GM13977 (cell line): ENCODE results near the gene UNC5B.
"Not testable (repeated sequence)": the region's sequence is repeated elsewhere in the genome, so short reads cannot be mapped to it uniquely, and the experiment has no call there.

Source experiments
- DNase-seq: peaks from one replicate; pipeline ENCODE4 v3.0.0; 2012; ENCODE audit warnings: low spot score
- CTCF ChIP-seq: IDR thresholded peaks from 2 replicates; pipeline ENCODE4 v1.5.1; 2012; ENCODE audit warnings: mild to moderate bottlenecking, control low read depth; ENCODE audit not compliant: insufficient read depth; ENCODE audit errors: extremely low read depth, missing control alignments
- in situ Hi-C: fragments of 300-500 bp; cut with MboI; formaldehyde crosslinking; loops from one replicate; pipeline ENCODE4 v1.12.0; 2022; ENCODE audit warnings: low sequenced_read_pairs, low pct_unique_long_range_greater_than_20kb, mixed read lengths, inconsistent platforms; ENCODE audit not compliant: unreplicated experiment

Gene UNC5B

GRCh38 chr10:71268758-71269157 lies 56.4 kb downstream of the UNC5B start:
- TF ChIP-seq CTCF = no peak
- in situ Hi-C loops = no loop called here
- DNase-seq = no peak

- no peak for TF ChIP-seq CTCF
- DNase-seq = no peak
- in situ Hi-C loops = no loop called here
Measured at GRCh38 chr10:71269301-71270288, 57.2 kb downstream of the UNC5B start.

- DNase-seq = peak; percentile 84
- in situ Hi-C loops = no loop called here
- TF ChIP-seq CTCF = peak; percentile 75
Measured at GRCh38 chr10:71270301-71271220, 58.2 kb downstream of the UNC5B start.

GRCh38 chr10:71271662-71272055 lies 59.3 kb downstream of the UNC5B start:
- DNase-seq = no peak
- in situ Hi-C loops = no loop called here
- no peak for TF ChIP-seq CTCF

- no peak for DNase-seq
- no peak for TF ChIP-seq CTCF
- in situ Hi-C loops = no loop called here
Measured at GRCh38 chr10:71272056-71272771, 59.8 kb downstream of the UNC5B start.

GRCh38 chr10:71272974-71273373 lies 60.6 kb downstream of the UNC5B start:
- DNase-seq, in situ Hi-C loops: not testable (repeated sequence)
